Renal pelvis (tissue), 4 donors: Measurements from ENCODE around the gene CFAP54. TPM values are rescaled to one million over a fixed set of nuclear protein-coding genes. Genes with fewer than 3 reads are reported as not detected.

Experiments used
- DNase-seq: peaks from one replicate; pipeline ENCODE4 v3.0.0-alpha.2; 2013
- polyA plus RNA-seq, 3 donors: library from polyadenylated mRNA; unstranded; fragments of 120-200 nt; gene quantifications; one replicate each; pipeline ENCODE4 v1.2.1, GENCODE V29; 2013; ENCODE audit not compliant: insufficient read length in 3 of 3

Gene CFAP54
- polyA plus RNA-seq, 3 donors = 2.1 to 4.7 (median 2.7) TPM

- DNase-seq = no peak
These were observed 333.3 kb downstream of the CFAP54 start for GRCh38 chr12:96822641-96823040.

GRCh38 chr12:96824074-96824837 lies 334.9 kb downstream of the CFAP54 start:
- no peak for DNase-seq

- DNase-seq = no peak
These were observed 335.5 kb downstream of the CFAP54 start for GRCh38 chr12:96824838-96825236.

GRCh38 chr12:96828169-96828789 lies 338.9 kb downstream of the CFAP54 start:
- no peak for DNase-seq

GRCh38 chr12:96829354-96829753 lies 340.0 kb downstream of the CFAP54 start:
- no peak for DNase-seq

GRCh38 chr12:96831346-96831745 lies 342.0 kb downstream of the CFAP54 start:
- no peak for DNase-seq

- DNase-seq = peak; percentile 50
These were observed 356.9 kb downstream of the CFAP54 start for GRCh38 chr12:96846293-96846692.

GRCh38 chr12:96850676-96851075 lies 361.3 kb downstream of the CFAP54 start:
- DNase-seq = no peak

- DNase-seq = no peak
These were observed 368.8 kb downstream of the CFAP54 start for GRCh38 chr12:96858162-96858561.

- no peak for DNase-seq
These were observed 372.3 kb downstream of the CFAP54 start for GRCh38 chr12:96861656-96862055.

- DNase-seq = no peak
These were observed 372.9 kb downstream of the CFAP54 start for GRCh38 chr12:96862326-96862725.

- DNase-seq = no peak
These were observed 375.0 kb downstream of the CFAP54 start for GRCh38 chr12:96864335-96864734.

GRCh38 chr12:96866801-96867590 lies 377.6 kb downstream of the CFAP54 start:
- DNase-seq = no peak

GRCh38 chr12:96870946-96871345 lies 381.6 kb downstream of the CFAP54 start:
- DNase-seq = no peak

- no peak for DNase-seq
These were observed 383.6 kb downstream of the CFAP54 start for GRCh38 chr12:96872961-96873360.

- DNase-seq = no peak
These were observed 384.8 kb downstream of the CFAP54 start for GRCh38 chr12:96874211-96874610.

GRCh38 chr12:96876966-96877365 lies 387.6 kb downstream of the CFAP54 start:
- DNase-seq = no peak

- no peak for DNase-seq
These were observed 389.3 kb downstream of the CFAP54 start for GRCh38 chr12:96878704-96879103.

GRCh38 chr12:96879301-96879700 lies 389.9 kb downstream of the CFAP54 start:
- DNase-seq = no peak

GRCh38 chr12:96880220-96880619 lies 390.8 kb downstream of the CFAP54 start:
- DNase-seq = no peak

GRCh38 chr12:96881608-96882007 lies 392.2 kb downstream of the CFAP54 start:
- DNase-seq = no peak

- DNase-seq = no peak
These were observed 393.5 kb downstream of the CFAP54 start for GRCh38 chr12:96882862-96883261.

GRCh38 chr12:96883571-96883970 lies 394.2 kb downstream of the CFAP54 start:
- no peak for DNase-seq
